Ishikawa (cell line): ENCODE measurements around the gene PBX1.

Experiments used
- CEBPB ChIP-seq: IDR thresholded peaks from 2 replicates; pipeline ENCODE4 v1.6.1; 2012
- CREB1 ChIP-seq: IDR thresholded peaks from 2 replicates; pipeline ENCODE4 v1.6.1; 2012; ENCODE audit warnings: low read depth
- EGR1 ChIP-seq: IDR thresholded peaks from 2 replicates; pipeline ENCODE4 v1.6.1; 2012
- EP300 ChIP-seq: IDR thresholded peaks from 2 replicates; pipeline ENCODE4 v1.6.1; 2012; ENCODE audit warnings: borderline replicate concordance
- FOXM1 ChIP-seq: IDR thresholded peaks from 2 replicates; pipeline ENCODE4 v1.6.1; 2012; ENCODE audit warnings: low read depth, borderline replicate concordance
- MAX ChIP-seq: IDR thresholded peaks from 2 replicates; pipeline ENCODE4 v1.6.1; 2012
- NFIC ChIP-seq: IDR thresholded peaks from 2 replicates; pipeline ENCODE4 v1.6.1; 2012
- RAD21 ChIP-seq: IDR thresholded peaks from 2 replicates; pipeline ENCODE4 v1.6.1; 2012; ENCODE audit warnings: low read depth
- TAF1 ChIP-seq: IDR thresholded peaks from 2 replicates; pipeline ENCODE4 v1.6.1; 2012; ENCODE audit warnings: low read depth, mild to moderate bottlenecking
- TCF12 ChIP-seq: IDR thresholded peaks from 2 replicates; pipeline ENCODE4 v1.6.1; 2012; ENCODE audit warnings: low read depth
- TEAD4 ChIP-seq: IDR thresholded peaks from 2 replicates; pipeline ENCODE4 v1.6.1; 2012
- YY1 ChIP-seq: IDR thresholded peaks from 2 replicates; pipeline ENCODE4 v1.6.1; 2012; ENCODE audit warnings: low read depth
- ZBTB7A ChIP-seq: IDR thresholded peaks from 2 replicates; pipeline ENCODE4 v1.6.1; 2012; ENCODE audit warnings: low read depth
- TF ChIP-seq, protein P1 (sequence below): IDR thresholded peaks from 2 replicates; pipeline ENCODE4 v1.6.1; 2012
- TF ChIP-seq, protein P2 (sequence below): IDR thresholded peaks from 2 replicates; pipeline ENCODE4 v1.6.1; 2012; ENCODE audit warnings: low read depth, mild to moderate bottlenecking

The PBX1 gene

GRCh38 chr1:164761009-164761408 is 202.0 kb downstream of the PBX1 start:
- TF ChIP-seq CEBPB (no peak), TAF1 (no peak), TCF12 (no peak), MAX (no peak), EP300 (no peak), ZBTB7A (no peak), YY1 (no peak), EGR1 (no peak), TEAD4 (no peak), CREB1 (no peak), NFIC (no peak), RAD21 (no peak), FOXM1 (no peak)
- TF ChIP-seq, protein P1, sequence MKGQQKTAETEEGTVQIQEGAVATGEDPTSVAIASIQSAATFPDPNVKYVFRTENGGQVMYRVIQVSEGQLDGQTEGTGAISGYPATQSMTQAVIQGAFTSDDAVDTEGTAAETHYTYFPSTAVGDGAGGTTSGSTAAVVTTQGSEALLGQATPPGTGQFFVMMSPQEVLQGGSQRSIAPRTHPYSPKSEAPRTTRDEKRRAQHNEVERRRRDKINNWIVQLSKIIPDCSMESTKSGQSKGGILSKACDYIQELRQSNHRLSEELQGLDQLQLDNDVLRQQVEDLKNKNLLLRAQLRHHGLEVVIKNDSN, result no peak
- TF ChIP-seq, protein P2, sequence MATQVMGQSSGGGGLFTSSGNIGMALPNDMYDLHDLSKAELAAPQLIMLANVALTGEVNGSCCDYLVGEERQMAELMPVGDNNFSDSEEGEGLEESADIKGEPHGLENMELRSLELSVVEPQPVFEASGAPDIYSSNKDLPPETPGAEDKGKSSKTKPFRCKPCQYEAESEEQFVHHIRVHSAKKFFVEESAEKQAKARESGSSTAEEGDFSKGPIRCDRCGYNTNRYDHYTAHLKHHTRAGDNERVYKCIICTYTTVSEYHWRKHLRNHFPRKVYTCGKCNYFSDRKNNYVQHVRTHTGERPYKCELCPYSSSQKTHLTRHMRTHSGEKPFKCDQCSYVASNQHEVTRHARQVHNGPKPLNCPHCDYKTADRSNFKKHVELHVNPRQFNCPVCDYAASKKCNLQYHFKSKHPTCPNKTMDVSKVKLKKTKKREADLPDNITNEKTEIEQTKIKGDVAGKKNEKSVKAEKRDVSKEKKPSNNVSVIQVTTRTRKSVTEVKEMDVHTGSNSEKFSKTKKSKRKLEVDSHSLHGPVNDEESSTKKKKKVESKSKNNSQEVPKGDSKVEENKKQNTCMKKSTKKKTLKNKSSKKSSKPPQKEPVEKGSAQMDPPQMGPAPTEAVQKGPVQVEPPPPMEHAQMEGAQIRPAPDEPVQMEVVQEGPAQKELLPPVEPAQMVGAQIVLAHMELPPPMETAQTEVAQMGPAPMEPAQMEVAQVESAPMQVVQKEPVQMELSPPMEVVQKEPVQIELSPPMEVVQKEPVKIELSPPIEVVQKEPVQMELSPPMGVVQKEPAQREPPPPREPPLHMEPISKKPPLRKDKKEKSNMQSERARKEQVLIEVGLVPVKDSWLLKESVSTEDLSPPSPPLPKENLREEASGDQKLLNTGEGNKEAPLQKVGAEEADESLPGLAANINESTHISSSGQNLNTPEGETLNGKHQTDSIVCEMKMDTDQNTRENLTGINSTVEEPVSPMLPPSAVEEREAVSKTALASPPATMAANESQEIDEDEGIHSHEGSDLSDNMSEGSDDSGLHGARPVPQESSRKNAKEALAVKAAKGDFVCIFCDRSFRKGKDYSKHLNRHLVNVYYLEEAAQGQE, result no peak

GRCh38 chr1:164763098-164763497 is 204.1 kb downstream of the PBX1 start:
- TF ChIP-seq TCF12 (no peak), EGR1 (no peak), CEBPB (no peak), RAD21 (no peak)

DNA sequence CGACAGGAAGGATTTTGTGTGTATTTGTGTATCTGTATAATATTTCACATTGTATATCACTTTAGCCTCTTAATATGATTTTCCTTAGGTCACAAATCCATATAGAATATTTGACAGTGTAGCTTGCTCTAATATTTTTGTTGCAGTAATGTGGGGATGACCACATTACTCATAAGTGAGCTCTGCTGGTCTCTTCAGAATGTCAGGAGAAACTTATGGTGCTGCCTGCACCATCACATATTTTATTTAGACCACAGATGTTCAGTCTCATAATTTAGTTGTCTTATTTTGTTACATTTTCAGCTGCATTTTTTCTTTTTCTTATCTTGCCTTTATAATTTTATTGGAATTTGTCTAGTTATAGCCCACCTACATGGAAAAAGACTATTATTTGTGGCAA is 205.3 kb downstream of the PBX1 start:
- TF ChIP-seq FOXM1 (no peak), TEAD4 (no peak), TAF1 (no peak), YY1 (no peak), CREB1 (no peak), TCF12 (no peak), EGR1 (no peak), MAX (no peak), RAD21 (no peak), EP300 (no peak), ZBTB7A (no peak), CEBPB (no peak), NFIC (no peak)
- TF ChIP-seq, protein P1, result no peak
- TF ChIP-seq, protein P2, result no peak

GRCh38 chr1:164765557-164765956 is 206.6 kb downstream of the PBX1 start:
- no peak for TF ChIP-seq MAX
- no peak for TF ChIP-seq EGR1
- TF ChIP-seq EP300, result no peak
- no peak for TF ChIP-seq CREB1
- TF ChIP-seq YY1, result no peak
- TF ChIP-seq TEAD4, result no peak
- no peak for TF ChIP-seq CEBPB
- no peak for TF ChIP-seq FOXM1
- TF ChIP-seq TAF1, result no peak
- TF ChIP-seq, protein P2, result no peak
- no peak for TF ChIP-seq TCF12
- TF ChIP-seq, protein P1, result no peak
- no peak for TF ChIP-seq RAD21
- no peak for TF ChIP-seq NFIC
- TF ChIP-seq ZBTB7A, result no peak
